T-helper 1 cell (primary cell): Measurements from ENCODE around the gene AKAP5.

ENCODE experiments used
- DNase-seq, 5 donors: peaks; one replicate each; pipeline ENCODE4 v3.0.0-alpha.2; 2012 to 2020

The AKAP5 gene

GRCh38 chr14:64461221-64461620, 4.1 kb upstream of the AKAP5 start:
- no peak for DNase-seq

GRCh38 chr14:64463195-64463594, 2.1 kb upstream of the AKAP5 start:
- no peak for DNase-seq

- no peak for DNase-seq
Measured at GRCh38 chr14:64463873-64464272, 1.4 kb upstream of the AKAP5 start.

- DNase-seq: no peak
Measured at GRCh38 chr14:64464651-64465050, 648 bp upstream of the AKAP5 start.

GRCh38 chr14:64465831-64466554, 694 bp downstream of the AKAP5 start:
- DNase-seq: no peak

GRCh38 chr14:64467101-64467500, 1.8 kb downstream of the AKAP5 start:
- DNase-seq: no peak

- DNase-seq: no peak
Measured at GRCh38 chr14:64467566-64467965, 2.3 kb downstream of the AKAP5 start.

GRCh38 chr14:64468451-64468850, 3.2 kb downstream of the AKAP5 start:
- no peak for DNase-seq

GRCh38 chr14:64474041-64474440, 8.7 kb downstream of the AKAP5 start:
- no peak for DNase-seq

GRCh38 chr14:64474698-64475097, 9.4 kb downstream of the AKAP5 start:
- no peak for DNase-seq

GRCh38 chr14:64475585-64476273, 10.4 kb downstream of the AKAP5 start:
- DNase-seq: no peak

- DNase-seq: no peak
Measured at GRCh38 chr14:64476438-64476837, 11.1 kb downstream of the AKAP5 start.

GRCh38 chr14:64478634-64479250, 13.4 kb downstream of the AKAP5 start:
- DNase-seq: no peak

- DNase-seq: no peak
Measured at GRCh38 chr14:64488590-64489099, 23.3 kb downstream of the AKAP5 start.

- DNase-seq: no peak
Measured at GRCh38 chr14:64491637-64492036, 26.3 kb downstream of the AKAP5 start.

GRCh38 chr14:64493455-64493854, 28.2 kb downstream of the AKAP5 start:
- no peak for DNase-seq

- no peak for DNase-seq
Measured at GRCh38 chr14:64495252-64495651, 30.0 kb downstream of the AKAP5 start.

- no peak for DNase-seq
Measured at GRCh38 chr14:64496764-64497163, 31.5 kb downstream of the AKAP5 start.

GRCh38 chr14:64500088-64500487, 34.8 kb downstream of the AKAP5 start:
- no peak for DNase-seq

GRCh38 chr14:64501411-64502171, 36.3 kb downstream of the AKAP5 start:
- peak in 1 of 5 donors; percentile 25 for DNase-seq

- DNase-seq: peak in 3 of 5 donors; percentile 11 to 28 (median 17)
Measured at GRCh38 chr14:64502456-64502855, 37.2 kb downstream of the AKAP5 start.

- DNase-seq: peak in 2 of 5 donors; percentile 29 to 47
Measured at GRCh38 chr14:64502887-64503433, 37.7 kb downstream of the AKAP5 start.
